LoVo (cell line): ENCODE data around the gene PPM1L.

Experiments
- DNase-seq: peaks from one replicate; pipeline ENCODE4 v3.0.0-alpha.2; 2016; ENCODE audit warnings: low spot score

PPM1L gene

DNA sequence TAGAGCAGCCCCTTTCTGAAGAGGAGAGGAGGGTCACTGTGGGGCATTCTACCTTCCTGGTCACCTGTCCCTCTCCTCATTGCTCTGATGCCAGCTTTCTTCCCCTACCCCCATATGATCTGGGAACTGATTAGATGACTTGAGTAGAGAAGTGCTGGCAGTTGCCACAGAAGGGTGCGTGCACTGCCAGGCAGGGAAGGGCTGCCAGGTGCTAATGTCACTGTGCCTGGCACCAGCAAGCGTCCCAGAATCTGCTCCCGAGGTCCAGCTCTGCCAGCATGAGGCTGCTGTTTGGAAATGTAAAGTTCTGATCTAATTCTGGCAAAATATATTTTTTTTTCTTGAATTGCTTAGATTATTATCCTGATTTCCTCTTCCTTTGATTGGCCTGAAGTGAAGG is 52.8 kb downstream of the PPM1L start:
- no peak for DNase-seq

DNA sequence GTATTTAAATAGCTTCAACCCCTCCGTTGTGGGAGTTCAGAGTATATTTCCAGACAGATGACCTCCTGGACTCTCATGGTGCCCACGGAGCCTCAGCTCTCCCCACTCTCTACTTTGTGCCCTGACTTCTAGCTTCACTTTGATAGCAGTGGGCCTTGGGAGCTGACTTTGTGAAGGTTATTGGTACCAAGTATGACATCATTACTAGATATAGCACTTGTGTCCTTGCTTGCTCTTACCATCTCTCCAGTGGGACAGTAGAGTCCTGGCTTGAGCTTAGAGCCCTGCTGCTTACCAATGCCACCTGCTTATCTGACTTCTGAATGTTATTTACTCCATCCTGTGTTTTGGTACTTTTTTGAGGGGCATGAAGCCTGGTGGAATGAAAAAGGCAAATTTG is 53.4 kb downstream of the PPM1L start:
- no peak for DNase-seq

DNA sequence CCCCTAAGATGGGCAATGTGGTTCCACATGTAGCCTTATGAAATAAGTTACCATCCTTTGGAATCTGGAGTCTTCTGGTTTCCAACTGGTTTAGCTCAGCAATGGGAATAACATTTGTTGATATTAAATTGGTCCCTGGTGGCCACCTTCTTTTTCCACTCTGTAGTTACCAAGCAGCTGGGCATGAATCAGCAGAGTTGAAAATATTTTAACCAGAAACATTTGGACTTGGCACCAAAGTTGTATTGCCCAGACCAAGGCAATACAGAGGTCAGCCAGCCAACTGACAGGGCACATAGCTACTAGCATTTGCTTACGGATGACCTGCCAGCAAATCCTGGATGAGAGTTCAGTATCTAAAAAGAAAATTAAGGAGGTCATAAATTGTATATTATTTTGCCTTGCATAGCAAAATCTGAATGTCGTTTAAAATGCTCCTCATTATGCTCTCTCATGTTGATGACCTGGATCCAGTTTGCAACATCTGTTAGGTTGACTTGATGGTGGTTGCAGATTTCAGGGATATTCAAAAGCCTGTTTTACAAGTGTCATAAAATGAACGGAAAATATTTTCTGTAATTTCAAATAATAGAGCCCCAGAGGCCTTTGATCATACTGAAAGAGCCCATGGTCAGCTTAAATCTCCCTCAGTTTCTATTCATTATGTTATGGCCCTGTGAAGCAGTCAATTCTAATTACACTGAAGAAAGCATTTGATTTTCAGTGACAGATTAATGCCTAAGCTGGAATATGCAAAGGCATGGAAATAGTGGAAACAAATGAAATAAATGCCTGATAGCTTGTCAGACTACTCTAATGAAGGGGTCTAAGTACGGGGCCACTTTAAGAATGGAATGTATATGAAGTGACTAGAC is 54.6 kb downstream of the PPM1L start:
- no peak for DNase-seq

DNA sequence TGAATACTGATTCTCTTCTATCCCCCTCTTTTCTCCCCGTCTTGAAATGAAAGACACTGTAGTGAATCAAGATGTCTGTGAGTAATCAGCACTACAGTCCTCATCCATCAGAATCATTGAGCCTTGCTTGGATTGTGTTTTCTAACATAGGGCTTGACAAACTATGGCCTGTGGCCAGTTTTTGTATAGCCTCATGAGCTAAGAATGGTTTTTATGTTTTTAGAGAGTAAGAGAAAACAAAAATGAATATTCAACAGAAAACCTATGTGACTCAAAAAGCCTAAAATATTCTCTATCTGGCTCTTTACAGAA is 55.2 kb downstream of the PPM1L start:
- DNase-seq, result no peak

- DNase-seq, result no peak
These were observed 56.3 kb downstream of the PPM1L start for GRCh38 chr3:160812304-160812703.

DNA sequence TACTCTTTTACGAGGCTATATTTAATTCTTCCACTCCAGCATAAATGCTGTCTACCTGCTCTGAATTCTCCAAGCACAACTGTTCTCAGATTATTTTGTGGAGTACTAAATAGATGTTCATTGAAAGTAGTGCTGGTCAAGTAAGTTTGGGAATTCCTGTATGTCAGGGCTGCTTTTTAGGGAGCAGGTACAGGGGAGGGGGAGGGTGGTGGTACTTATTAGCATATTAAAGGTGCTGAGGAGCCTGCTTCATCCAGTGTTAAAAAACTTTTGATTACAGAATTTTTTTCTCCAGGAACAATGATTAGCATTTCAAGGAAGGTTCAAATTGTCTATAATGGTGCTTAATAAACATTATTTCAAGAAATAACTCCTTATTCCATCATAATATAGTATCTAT is 59.2 kb downstream of the PPM1L start:
- DNase-seq, result no peak

DNA sequence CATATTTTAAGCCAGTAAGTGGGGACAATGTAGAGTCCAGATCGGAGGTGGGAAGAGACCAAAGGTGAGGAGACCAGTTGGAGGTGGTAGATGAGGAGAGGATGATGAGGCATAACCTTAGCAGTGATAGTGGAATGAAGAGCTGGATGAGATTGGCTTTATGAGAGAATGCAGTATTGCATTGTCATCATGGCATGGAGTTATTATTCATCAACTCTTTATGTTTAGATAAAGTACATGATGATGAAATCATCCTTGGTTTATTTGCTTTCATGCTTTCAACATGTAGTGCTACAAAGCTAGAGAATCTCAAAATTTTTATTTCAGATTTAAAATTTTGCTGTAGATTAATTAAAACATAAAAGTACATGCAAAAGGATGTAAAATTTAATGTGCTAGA is 64.0 kb downstream of the PPM1L start:
- no peak for DNase-seq

GRCh38 chr3:160820430-160820829 is 64.4 kb downstream of the PPM1L start:
- no peak for DNase-seq

DNA sequence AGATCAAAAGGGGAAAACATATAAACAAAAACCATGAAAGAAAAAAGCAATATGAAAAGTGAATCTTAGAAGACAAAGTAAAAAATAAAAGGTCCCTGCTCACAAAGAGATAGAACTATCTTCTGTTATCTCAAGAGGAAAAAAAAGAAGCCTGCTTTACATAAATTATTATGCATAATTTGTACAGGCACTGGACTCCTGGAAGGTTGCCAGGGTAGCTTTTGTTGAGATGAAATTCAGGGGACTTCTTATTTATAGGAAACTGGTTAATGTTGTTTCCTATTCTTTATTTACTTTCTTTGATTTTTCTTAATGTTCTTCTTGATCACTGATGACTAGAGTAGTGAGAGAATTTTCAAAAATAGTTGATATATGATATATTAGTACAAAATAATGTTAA is 66.9 kb downstream of the PPM1L start:
- no peak for DNase-seq

DNA sequence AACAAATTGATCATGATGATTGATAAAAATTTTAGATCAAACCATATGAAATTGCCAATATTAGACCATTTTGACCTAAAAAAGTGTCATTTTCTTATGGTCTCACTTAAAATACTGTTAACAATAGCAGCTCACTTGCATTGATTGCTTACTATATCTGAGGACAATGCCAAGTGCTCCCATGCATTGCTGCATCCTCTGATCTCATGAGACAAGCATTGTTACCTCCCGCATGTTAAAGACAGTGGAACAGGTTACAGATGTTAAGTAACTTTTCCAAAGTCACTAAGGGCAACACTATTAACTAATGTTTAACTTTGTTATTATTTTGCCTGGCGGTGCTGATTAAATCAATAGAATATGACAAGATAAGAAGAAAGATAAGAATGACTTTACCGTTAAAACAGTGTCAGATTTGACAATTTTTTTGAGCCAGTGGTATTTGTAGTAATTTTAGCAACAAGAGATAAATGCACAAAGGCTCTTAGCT is 69.3 kb downstream of the PPM1L start:
- DNase-seq, result no peak

DNA sequence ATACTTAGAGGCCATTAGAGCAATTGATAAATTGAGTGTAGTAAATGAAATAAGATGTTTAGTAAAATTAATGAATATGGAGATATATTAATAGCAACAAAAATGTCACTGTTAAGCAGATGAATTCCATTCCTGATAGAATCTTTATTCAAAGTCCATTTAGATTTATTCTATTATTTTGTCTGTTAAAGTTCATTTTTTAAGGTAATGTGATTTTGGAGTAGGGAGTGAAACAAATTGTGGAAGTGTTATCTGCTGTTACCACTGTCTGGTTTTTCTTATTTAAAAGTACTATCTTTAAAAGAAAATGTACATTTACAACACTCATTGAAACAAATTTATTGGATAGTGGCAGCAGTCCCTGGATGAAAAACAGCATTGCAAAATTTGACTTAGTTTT is 70.4 kb downstream of the PPM1L start:
- no peak for DNase-seq

DNA sequence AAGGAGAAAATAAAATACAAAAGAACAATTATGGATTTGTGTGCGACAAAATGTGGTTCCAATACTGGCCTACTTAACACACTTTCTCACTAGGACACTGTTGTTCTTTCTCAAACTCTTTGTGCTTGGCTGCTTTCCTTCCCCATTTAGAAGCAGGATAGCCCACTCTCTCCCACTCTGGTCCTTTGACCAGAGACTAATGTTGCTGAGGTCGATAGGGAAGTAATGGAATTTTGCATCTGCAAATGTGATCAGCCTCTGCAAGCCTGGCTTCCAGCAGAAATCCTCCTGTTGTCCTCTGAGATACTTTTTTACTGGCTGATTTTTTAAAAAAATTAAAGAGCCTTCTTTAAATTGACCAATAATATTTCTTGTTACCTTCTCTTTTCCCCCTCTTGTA is 71.0 kb downstream of the PPM1L start:
- DNase-seq, result no peak

GRCh38 chr3:160827516-160827915 is 71.5 kb downstream of the PPM1L start:
- DNase-seq, result no peak

DNA sequence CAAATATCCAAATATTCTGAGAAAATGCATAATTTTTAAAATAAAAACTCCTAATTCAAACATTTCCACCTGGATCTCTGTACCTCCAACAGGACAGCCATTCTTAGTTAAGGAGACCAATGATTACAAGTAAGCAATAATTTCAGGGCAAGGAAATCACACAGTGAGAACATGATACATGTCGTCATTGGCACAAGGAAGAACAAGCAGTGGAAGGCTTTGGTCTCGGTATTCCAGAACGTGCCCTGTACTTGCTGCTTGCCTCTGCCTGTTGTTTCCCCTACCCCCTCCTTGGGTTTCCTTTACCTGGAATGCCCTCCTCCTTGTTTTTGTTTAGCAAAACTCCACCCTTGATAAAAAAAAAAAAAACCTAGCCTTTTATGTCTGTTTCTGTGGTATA is 72.8 kb downstream of the PPM1L start:
- DNase-seq, result no peak

- no peak for DNase-seq
These were observed 73.5 kb downstream of the PPM1L start for GRCh38 chr3:160829486-160830009.

- DNase-seq, result no peak
These were observed 74.8 kb downstream of the PPM1L start for GRCh38 chr3:160830796-160831195.

- no peak for DNase-seq
These were observed 75.4 kb downstream of the PPM1L start for GRCh38 chr3:160831401-160831800.

DNA sequence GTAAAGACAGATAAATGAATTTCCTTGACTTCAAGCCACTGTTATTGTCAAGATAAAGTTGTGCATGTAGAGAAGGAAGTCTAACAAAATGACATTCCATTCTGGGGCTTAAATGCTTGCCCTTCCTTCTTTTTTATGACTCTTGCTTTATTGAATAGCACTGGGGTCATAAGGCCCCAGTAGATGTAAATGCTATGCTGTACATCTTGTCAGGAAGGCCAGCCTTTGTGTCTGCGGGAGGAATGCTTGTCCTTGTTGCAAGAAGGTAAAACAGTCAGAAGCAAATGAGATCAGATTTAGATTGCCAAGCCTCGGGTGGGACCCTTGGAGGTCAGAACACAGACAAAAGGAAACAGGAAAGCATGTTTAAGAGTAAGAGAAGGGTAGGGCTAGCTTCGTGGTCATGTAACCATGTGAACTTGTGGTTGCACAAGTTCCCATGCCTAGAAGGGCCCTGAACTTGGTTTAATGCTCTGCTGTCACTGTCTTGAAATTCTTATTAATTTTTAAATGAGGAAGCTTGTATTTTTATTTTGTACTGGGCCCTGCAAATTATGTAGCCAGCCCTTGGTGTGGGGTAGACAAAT is 81.5 kb downstream of the PPM1L start:
- DNase-seq, result peak; percentile 61

DNA sequence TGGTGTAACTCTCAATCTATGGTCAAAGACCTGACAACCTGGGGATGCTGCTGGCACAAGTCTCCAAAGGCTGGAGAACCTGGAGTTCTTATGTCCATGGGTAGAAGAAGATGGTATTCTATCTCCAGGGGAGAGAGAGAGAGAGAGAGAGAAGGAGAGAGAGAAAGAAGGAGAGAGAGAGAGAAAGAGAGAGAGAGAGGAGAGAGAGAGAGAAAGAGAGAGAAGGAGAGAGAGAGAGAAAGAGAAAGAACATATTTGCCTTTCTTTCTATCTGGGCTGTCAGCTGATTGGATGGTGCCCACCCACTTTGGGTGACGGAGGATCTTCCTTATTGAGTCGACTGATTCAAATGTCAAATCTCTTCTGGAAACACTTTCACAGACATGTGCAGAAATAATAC is 84.6 kb downstream of the PPM1L start:
- no peak for DNase-seq

DNA sequence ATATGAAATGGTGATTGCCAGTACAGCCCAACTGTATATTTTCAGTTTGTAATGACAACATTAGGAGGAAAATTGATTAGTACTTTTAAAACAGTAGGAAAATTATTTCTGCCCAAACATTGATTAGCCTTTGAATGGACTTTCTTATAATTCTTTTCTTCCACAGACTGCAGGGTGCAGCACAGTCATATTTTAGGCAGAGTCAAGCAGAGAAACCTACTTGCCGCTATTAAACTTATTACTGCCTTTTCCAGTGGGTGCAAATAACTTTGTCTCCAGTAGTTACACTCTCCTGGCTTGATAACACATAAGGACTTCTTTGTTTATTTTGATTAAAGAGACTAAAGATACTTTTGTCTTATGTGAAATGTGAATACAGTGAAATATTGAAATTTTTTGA is 85.4 kb downstream of the PPM1L start:
- DNase-seq, result no peak

GRCh38 chr3:160842021-160843005 is 86.3 kb downstream of the PPM1L start:
- no peak for DNase-seq

DNA sequence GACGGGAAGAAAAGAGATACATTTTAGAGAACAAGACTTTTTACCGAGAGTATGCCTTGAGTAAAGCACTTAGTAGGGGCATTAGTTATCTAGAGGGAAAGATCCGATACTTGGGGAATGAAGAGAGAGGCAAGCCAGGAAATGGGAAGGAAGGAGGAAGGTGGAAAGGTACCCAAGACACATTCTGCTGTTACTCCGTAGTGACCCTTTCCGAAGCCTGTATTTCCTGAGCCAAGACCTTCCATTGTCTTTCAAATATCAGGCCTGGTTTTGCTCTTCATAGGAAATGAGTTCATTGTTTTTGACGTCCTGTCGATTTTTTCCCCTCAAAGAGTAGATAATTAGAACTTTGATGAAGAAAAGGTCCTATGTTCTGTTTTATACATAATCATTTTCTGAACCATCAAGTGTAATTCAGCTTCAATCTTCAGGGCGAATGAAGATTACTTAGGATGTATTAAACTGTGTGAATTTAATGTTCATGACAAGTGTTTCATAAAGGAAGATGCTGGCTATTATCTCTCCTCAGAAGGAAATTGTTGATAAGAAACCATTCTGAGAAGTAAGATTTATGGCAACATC is 95.7 kb downstream of the PPM1L start:
- no peak for DNase-seq
